Measurements from ENCODE around the gene LLGL1. TPM values are rescaled to one million over a fixed set of nuclear protein-coding genes. Genes with fewer than 3 reads are reported as not detected.

LLGL1 gene
- polyA plus RNA-seq, 2 of the 4 experiments (the other 2 are of a cell fraction) = 11.2 to 19.3 TPM

DNA sequence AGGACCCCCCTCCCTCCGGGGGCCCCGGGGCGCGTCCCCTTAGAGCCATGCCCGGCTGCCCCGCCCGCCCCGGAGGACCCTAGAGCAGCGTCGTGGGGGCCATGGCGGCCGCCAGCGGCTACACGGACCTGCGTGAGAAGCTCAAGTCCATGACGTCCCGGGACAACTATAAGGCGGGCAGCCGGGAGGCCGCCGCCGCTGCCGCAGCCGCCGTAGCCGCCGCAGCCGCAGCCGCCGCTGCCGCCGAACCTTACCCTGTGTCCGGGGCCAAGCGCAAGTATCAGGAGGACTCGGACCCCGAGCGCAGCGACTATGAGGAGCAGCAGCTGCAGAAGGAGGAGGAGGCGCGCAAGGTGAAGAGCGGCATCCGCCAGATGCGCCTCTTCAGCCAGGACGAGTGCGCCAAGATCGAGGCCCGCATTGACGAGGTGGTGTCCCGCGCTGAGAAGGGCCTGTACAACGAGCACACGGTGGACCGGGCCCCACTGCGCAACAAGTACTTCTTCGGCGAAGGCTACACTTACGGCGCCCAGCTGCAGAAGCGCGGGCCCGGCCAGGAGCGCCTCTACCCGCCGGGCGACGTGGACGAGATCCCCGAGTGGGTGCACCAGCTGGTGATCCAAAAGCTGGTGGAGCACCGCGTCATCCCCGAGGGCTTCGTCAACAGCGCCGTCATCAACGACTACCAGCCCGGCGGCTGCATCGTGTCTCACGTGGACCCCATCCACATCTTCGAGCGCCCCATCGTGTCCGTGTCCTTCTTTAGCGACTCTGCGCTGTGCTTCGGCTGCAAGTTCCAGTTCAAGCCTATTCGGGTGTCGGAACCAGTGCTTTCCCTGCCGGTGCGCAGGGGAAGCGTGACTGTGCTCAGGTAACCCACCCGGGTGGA lies 41.0 kb upstream of the LLGL1 start (continued):
- TF ChIP-seq, protein P1, sequence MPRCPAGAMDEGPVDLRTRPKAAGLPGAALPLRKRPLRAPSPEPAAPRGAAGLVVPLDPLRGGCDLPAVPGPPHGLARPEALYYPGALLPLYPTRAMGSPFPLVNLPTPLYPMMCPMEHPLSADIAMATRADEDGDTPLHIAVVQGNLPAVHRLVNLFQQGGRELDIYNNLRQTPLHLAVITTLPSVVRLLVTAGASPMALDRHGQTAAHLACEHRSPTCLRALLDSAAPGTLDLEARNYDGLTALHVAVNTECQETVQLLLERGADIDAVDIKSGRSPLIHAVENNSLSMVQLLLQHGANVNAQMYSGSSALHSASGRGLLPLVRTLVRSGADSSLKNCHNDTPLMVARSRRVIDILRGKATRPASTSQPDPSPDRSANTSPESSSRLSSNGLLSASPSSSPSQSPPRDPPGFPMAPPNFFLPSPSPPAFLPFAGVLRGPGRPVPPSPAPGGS (IDR thresholded peaks at IDR 0.05) = peak; percentile 7; the same call in 1 of the 3 replicates

GRCh38 chr17:18185391-18185790 lies 40.0 kb upstream of the LLGL1 start:
- Histone ChIP-seq H3K9me3 (no peaks in the 10 kb centered on the region), H3K4me2 (peak overlapping the region; percentile 88), H3K27ac (peak overlapping the region in 1 of 2 experiments; percentile 96; a peak in 3 of 6 replicates), H3K4me3 (peak overlapping the region; percentile 73), H3K4me1 (peaks cover 56% of the 10 kb centered on the region)
- CTCF ChIA-PET = interaction anchor here (1.3 to 8.4 kb wide), 3 partner anchors 15 to 63 kb away, joined by 4 to 32 read pairs (median 5); no protein-coding TSS in a partner anchor
- no peak for TF ChIP-seq POLR2A (IDR thresholded peaks at IDR 0.05; ENCODE audit: low read length)
- no peak for TF ChIP-seq MAZ (IDR thresholded peaks at IDR 0.05; ENCODE audit: borderline replicate concordance, low read depth, low read length)
- ATAC-seq (no peak), FAIRE-seq (no peak), DNase-seq (ENCODE audit: low read depth in 1 of 2, low spot score in 1 of 2) (no peak)
- 64% methylated on average over 3 of the region's 3 CpGs for WGBS (ENCODE audit: missing lambda C conversion rate)
- POLR2A ChIA-PET = no interaction called here

GRCh38 chr17:18185832-18186626 lies 39.4 kb upstream of the LLGL1 start:
- no peaks in the 10 kb centered on the region for H3K9me3 ChIP-seq

More at GRCh38 chr17:18185832-18186626, 39.4 kb upstream of the LLGL1 start:
- DNase-seq (ENCODE audit: low read depth in 1 of 2, low spot score in 1 of 2) = no peak
- FAIRE-seq = no peak
- H3K4me3 ChIP-seq = peak overlapping the region; percentile 73
- peaks cover 61% of the 10 kb centered on the region for H3K4me1 ChIP-seq
- TF ChIP-seq, protein P2, sequence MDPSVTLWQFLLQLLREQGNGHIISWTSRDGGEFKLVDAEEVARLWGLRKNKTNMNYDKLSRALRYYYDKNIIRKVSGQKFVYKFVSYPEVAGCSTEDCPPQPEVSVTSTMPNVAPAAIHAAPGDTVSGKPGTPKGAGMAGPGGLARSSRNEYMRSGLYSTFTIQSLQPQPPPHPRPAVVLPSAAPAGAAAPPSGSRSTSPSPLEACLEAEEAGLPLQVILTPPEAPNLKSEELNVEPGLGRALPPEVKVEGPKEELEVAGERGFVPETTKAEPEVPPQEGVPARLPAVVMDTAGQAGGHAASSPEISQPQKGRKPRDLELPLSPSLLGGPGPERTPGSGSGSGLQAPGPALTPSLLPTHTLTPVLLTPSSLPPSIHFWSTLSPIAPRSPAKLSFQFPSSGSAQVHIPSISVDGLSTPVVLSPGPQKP (IDR thresholded peaks at IDR 0.05; ENCODE audit: low read depth, low read length) = no peak
- TF ChIP-seq NPAS2 (CRISPR knock-in tag; IDR thresholded peaks at IDR 0.05; ENCODE audit: borderline replicate concordance) (no peak), CEBPB (IDR thresholded peaks at IDR 0.05) (no peak), HDAC2 (IDR thresholded peaks at IDR 0.05) (no peak), USF2 (IDR thresholded peaks at IDR 0.05) (no peak), REST (IDR thresholded peaks at IDR 0.05) (no peak), BHLHE40 (IDR thresholded peaks at IDR 0.05; ENCODE audit: low read depth, low read length) (no peak), RNF2 (IDR thresholded peaks at IDR 0.05; ENCODE audit: borderline replicate concordance, low read depth) (no peak)
- peak overlapping the region; percentile 88 for H3K4me2 ChIP-seq
- ATAC-seq = no peak
- 76% methylated on average over 10 of the region's 10 CpGs for WGBS (ENCODE audit: missing lambda C conversion rate)
- peak overlapping the region in 1 of 2 experiments; percentile 96; a peak in 4 of 6 replicates for H3K27ac ChIP-seq
- POLR2A ChIA-PET = interaction anchor here (1.1 kb wide), 1 partner anchor 12 kb away, joined by 3 read pairs; no protein-coding TSS in a partner anchor
- CTCF ChIA-PET = interaction anchor here (0.7 to 8.4 kb wide), 5 partner anchors 10 to 147 kb away, joined by 4 to 32 read pairs (median 4); no protein-coding TSS in a partner anchor

All from A549 (cell line).